ENCODE measurements around the gene ITGA6.
A peak's percentile ranks its signal among the peaks of the same experiment; 100 is the strongest.

ITGA6 gene

DNA sequence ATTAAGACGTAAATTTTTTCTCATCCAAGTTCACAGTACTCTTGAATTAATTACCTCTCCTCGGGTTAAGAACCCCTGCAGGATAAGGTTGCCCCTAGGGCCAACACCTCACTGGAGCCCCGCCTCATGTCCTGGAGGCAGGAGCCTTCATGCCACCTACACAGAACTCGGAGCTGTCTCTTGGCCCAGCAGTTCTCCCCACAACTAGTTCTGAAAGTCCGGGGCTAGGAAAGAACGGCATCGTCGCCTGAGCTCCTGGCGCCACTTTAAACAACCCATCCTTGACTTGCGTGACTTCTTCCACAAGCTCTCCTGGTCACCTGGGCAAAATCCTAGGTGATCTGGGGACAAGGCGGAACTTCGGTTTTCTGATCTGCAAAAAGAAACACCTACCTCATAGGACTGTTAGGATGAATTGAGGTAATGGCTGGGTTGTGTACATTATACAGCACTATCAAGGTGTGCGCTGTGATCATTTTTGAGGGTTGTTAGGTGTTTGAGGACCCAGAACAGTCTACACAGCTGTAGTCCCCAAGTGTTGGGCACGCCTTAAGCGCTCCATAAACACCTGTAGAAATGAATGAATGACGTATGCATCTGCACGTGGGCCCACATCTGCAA is 641 bp upstream of the ITGA6 start:
- no peak for DNase-seq (ENCODE audit: low read depth)
- peak overlapping the region; percentile 61 for H3K4me3 ChIP-seq (ENCODE audit: control insufficient read depth, low read depth, low read length)

DNA sequence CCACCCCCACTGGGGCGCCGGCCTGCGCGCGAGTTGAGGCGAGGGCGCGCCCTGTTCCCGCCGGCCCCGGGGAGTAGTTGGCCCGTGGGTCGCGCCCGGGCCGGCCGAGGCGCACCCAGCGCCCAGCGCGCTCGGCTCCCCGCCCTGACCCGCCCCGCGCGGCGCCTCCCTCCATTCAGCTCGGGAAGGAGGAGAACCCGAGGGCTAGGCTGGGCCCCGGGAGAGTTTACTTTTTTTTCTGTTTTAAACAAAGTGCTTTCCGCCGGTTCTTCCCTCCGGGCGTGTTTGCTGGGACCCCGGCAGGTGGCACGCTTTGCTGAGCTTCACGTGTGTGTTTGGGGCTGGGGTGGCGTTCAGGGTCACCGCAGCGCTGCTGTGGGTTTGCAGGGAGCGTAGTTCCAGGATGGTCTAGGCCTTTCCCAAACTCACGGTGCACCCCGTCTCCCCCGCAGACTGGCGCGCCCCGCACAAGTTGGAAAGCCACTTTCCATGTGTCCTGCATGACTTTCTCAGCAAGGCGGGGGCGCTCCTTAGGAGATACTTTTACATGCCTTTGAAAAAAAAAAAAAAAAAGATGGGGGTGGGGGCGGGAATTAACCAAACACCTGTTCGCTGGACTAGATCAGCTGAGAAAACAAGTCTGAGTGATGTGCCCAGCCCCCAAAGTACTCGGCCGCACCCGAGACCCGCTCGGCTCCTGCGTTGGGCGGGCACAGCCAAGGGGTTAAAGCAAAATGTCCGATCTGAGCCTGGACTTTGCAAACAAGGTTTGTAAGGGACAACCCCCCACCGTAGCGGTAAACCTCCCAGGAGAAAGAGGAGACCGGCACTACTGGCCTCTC is 825 bp downstream of the ITGA6 start:
- no peak for DNase-seq (ENCODE audit: low read depth)
- peak; percentile 23 for TF ChIP-seq CTCF (IDR thresholded peaks at IDR 0.05; ENCODE audit: control insufficient read depth, insufficient read depth, low read depth, low read length, missing control alignments)
- peak overlapping the region; percentile 61 for H3K4me3 ChIP-seq (ENCODE audit: control insufficient read depth, low read depth, low read length)

More for the DNA sequence above, 641 bp upstream of the ITGA6 start:
- no peak for TF ChIP-seq CTCF (IDR thresholded peaks at IDR 0.05; ENCODE audit: control insufficient read depth, insufficient read depth, low read depth, low read length, missing control alignments)

- TF ChIP-seq CTCF (IDR thresholded peaks at IDR 0.05; ENCODE audit: control insufficient read depth, insufficient read depth, low read depth, low read length, missing control alignments), result no peak
- H3K4me3 ChIP-seq (ENCODE audit: control insufficient read depth, low read depth, low read length), result peak overlapping the region; percentile 61
Observed at GRCh38 chr2:172428832-172429210, 1.4 kb downstream of the ITGA6 start.

DNA sequence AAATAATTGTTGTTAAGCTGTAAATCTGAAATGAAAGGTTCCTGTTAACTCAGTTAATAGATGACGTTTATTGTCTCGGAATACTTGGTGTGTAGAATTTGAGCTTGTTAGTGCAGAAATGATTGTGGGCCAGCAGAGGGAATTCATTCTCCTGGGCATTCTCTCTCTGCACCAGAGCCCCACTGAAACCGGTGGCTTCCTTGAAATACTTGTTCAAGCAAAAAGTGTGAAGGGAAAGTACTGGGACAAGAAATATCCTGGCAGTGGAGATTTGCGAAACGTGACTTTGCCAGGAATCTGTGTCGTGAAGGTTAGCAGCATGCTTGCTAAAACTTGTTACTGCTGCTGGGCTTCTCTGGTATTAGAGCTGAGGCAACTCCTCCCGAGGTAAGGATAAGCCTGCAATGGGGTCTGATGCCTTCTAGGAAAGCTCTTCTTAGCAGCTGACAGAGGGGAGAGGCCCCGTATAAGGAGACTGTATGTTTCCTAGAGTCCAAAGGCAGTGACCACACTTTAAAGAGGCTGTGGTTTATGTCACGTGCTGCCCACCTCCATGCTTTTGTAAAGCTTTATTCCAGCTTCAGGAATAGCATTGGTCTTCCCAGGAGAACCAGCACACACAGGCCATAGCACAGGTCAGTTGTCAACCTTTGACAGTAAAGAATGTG is 2.0 kb downstream of the ITGA6 start:
- H3K4me3 ChIP-seq (ENCODE audit: control insufficient read depth, low read depth, low read length), result no peak overlapping the region
- DNase-seq (ENCODE audit: low read depth), result no peak
- peak; percentile 9 for TF ChIP-seq CTCF (IDR thresholded peaks at IDR 0.05; ENCODE audit: control insufficient read depth, insufficient read depth, low read depth, low read length, missing control alignments)

More at GRCh38 chr2:172428832-172429210, 1.4 kb downstream of the ITGA6 start:
- DNase-seq (ENCODE audit: low read depth), result no peak

- H3K4me3 ChIP-seq (ENCODE audit: control insufficient read depth, low read depth, low read length), result no peak overlapping the region
- TF ChIP-seq CTCF (IDR thresholded peaks at IDR 0.05; ENCODE audit: control insufficient read depth, insufficient read depth, low read depth, low read length, missing control alignments), result no peak
- no peak for DNase-seq (ENCODE audit: low read depth)
Observed at GRCh38 chr2:172430027-172430426, 2.6 kb downstream of the ITGA6 start.

DNA sequence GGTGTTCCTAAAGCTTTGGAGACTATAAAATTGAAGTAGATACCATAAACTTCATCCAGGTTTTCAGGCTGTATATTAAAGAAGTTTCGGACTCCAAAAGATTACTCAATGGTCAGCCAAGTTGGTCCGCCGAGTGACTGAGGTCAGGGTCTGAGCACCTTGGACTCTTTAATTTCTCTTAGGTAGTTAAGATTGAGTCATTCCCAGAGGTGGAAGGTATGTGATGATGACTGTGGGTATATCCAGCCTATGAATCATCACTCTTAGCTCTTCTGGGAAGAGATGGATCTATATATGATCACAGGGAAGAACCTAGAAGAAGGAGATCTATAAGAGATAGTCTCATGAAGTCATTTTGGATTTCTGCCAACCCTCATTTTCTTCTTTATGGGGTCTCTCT is 3.3 kb downstream of the ITGA6 start:
- no peak for TF ChIP-seq CTCF (IDR thresholded peaks at IDR 0.05; ENCODE audit: control insufficient read depth, insufficient read depth, low read depth, low read length, missing control alignments)
- DNase-seq (ENCODE audit: low read depth), result no peak
- no peak overlapping the region for H3K4me3 ChIP-seq (ENCODE audit: control insufficient read depth, low read depth, low read length)

Data from AG09309 (cell line).